Vagina (tissue), 2 donors: ENCODE results near the gene WFIKKN1. TPM values are rescaled to one million over a fixed set of nuclear protein-coding genes. Genes with fewer than 3 reads are reported as not detected.

Experiments
- DNase-seq, 2 donors: peaks; one replicate each; pipeline ENCODE4 v3.0.0-alpha.2; 2017; ENCODE audit errors: extremely low spot score in 2 of 2
- H3K27ac ChIP-seq: fragments of 200-600 bp; sonication (generic); one replicate; pipeline ENCODE4 v1.5.1; 2019
- H3K27me3 ChIP-seq: fragments of 200-600 bp; sonication (generic); one replicate; pipeline ENCODE4 v1.5.1; 2019
- H3K36me3 ChIP-seq, 2 donors: fragments of 200-600 bp; sonication (generic); one replicate each; pipeline ENCODE4 v1.5.1; 2017 to 2019
- H3K4me1 ChIP-seq: fragments of 200-600 bp; sonication (generic); one replicate; pipeline ENCODE4 v1.5.1; 2019
- H3K4me3 ChIP-seq, 2 donors: fragments of 200-600 bp; sonication (generic); 1 replicate in 1 of 2; 2 replicates in 1 of 2; pipeline ENCODE4 v1.5.1; 2016 to 2019
- H3K9me3 ChIP-seq: fragments of 200-600 bp; sonication (generic); one replicate; pipeline ENCODE4 v1.5.1; 2019
- CTCF ChIP-seq, 3 experiments: fragments of 450-650 bp in 2 of 3; fragments of 200-600 bp in 1 of 3; sonication (generic) in 1 of 3; IDR thresholded peaks; one replicate each; pipeline ENCODE4 v1.5.1; 2017 to 2019; ENCODE audit warnings: antibody characterized with exemption in 3 of 3, mild to moderate bottlenecking in 2 of 3, moderate library complexity in 2 of 3
- POLR2A ChIP-seq, 2 donors: fragments of 450-650 bp; IDR thresholded peaks; one replicate each; pipeline ENCODE4 v1.6.1; 2017; ENCODE audit warnings: antibody characterized with exemption in 2 of 2, mild to moderate bottlenecking in 2 of 2, moderate library complexity in 2 of 2
- POLR2AphosphoS5 ChIP-seq, 2 donors: sonication (generic); formaldehyde crosslinking; IDR thresholded peaks; one replicate each; pipeline ENCODE4 v1.9.0; 2017; ENCODE audit warnings: antibody characterized with exemption in 2 of 2, mild to moderate bottlenecking in 2 of 2, low read depth in 1 of 2; ENCODE audit not compliant: insufficient read depth in 1 of 2
- intact Hi-C: fragments of 100-400 bp; cut with DNase I; formaldehyde crosslinking; loops from one replicate; pipeline ENCODE4 v1.15.1; 2023
- total RNA-seq: library from RNA; depleted of rRNA; stranded (reverse); fragments of >200 nt; gene quantifications from one replicate; pipeline ENCODE4 v1.2.3, GENCODE V29; 2016

WFIKKN1 gene
- total RNA-seq, 1 donor from 2014 or later = 3.2 TPM

GRCh38 chr16:681746-682427 lies 51.1 kb downstream of the WFIKKN1 start:
- Histone ChIP-seq H3K27me3 (no peaks in the 10 kb centered on the region), H3K4me1 (peaks cover 66% of the 10 kb centered on the region)

GRCh38 chr16:682493-683395 lies 52.0 kb downstream of the WFIKKN1 start:
- intact Hi-C loops = no loop called here
- Histone ChIP-seq H3K36me3 (peaks cover 0 to 29% of the 10 kb centered on the region in 2 donors), H3K4me1 (peaks cover 58% of the 10 kb centered on the region), H3K27me3 (no peaks in the 10 kb centered on the region), H3K9me3 (no peaks in the 10 kb centered on the region), H3K4me3 (peak overlapping the region in 1 of 2 donors; percentile 60), H3K27ac (no peak overlapping the region)
- DNase-seq = no peak
- TF ChIP-seq CTCF (IDR thresholded peaks at IDR 0.05) (no peak), POLR2A (IDR thresholded peaks at IDR 0.05) (no peak), POLR2AphosphoS5 (IDR thresholded peaks at IDR 0.05; ENCODE audit: insufficient read depth in 1 of 2, low read depth in 1 of 2) (no peak)

More at GRCh38 chr16:681746-682427, 51.1 kb downstream of the WFIKKN1 start:
- TF ChIP-seq POLR2AphosphoS5 (IDR thresholded peaks at IDR 0.05; ENCODE audit: insufficient read depth in 1 of 2, low read depth in 1 of 2) = no peak
- no peak for TF ChIP-seq POLR2A (IDR thresholded peaks at IDR 0.05)
- TF ChIP-seq CTCF (IDR thresholded peaks at IDR 0.05) = no peak
- no peak overlapping the region for H3K27ac ChIP-seq
- intact Hi-C loops = no loop called here
- no peaks in the 10 kb centered on the region for H3K9me3 ChIP-seq
- H3K4me3 ChIP-seq = peak overlapping the region in 1 of 2 donors; percentile 83
- DNase-seq = no peak
- peaks cover 0 to 26% of the 10 kb centered on the region in 2 donors for H3K36me3 ChIP-seq

- Histone ChIP-seq H3K4me1 (peaks cover 59% of the 10 kb centered on the region), H3K9me3 (no peaks in the 10 kb centered on the region), H3K36me3 (peaks cover 0 to 29% of the 10 kb centered on the region in 2 donors), H3K27me3 (no peaks in the 10 kb centered on the region), H3K4me3 (peak overlapping the region; percentile 60 to 92), H3K27ac (peak overlapping the region; percentile 40)
- intact Hi-C loops = no loop called here
- no peak for DNase-seq
- no peak for TF ChIP-seq POLR2A (IDR thresholded peaks at IDR 0.05)
- TF ChIP-seq CTCF (IDR thresholded peaks at IDR 0.05) = no peak
- TF ChIP-seq POLR2AphosphoS5 (IDR thresholded peaks at IDR 0.05; ENCODE audit: insufficient read depth in 1 of 2, low read depth in 1 of 2) = no peak
Observed at GRCh38 chr16:683396-684070, 52.7 kb downstream of the WFIKKN1 start.

Other genes with a start within 250 kb of the WFIKKN1 start
- 38.3 TPM for gene PGAP6, start 249.0 kb upstream of the WFIKKN1 start, total RNA-seq
- gene NME4, start 233.8 kb upstream of the WFIKKN1 start, total RNA-seq = 88.6 TPM
- 17.9 TPM for gene DECR2, start 229.1 kb upstream of the WFIKKN1 start, total RNA-seq
- gene RAB11FIP3, start 205.3 kb upstream of the WFIKKN1 start, total RNA-seq = 36.6 TPM
- 38.3 TPM for gene CAPN15, start 103.3 kb upstream of the WFIKKN1 start, total RNA-seq
- gene PRR35, start 70.6 kb upstream of the WFIKKN1 start, total RNA-seq = not detected
- 0.74 TPM for gene NHLRC4, start 64.0 kb upstream of the WFIKKN1 start, total RNA-seq
- 26.0 TPM for gene PIGQ, start 61.0 kb upstream of the WFIKKN1 start, total RNA-seq
- gene RAB40C, start 40.9 kb upstream of the WFIKKN1 start, total RNA-seq = 41.3 TPM
- gene METTL26, start 5.3 kb downstream of the WFIKKN1 start, total RNA-seq = 187 TPM
- gene MCRIP2, start 10.8 kb downstream of the WFIKKN1 start, total RNA-seq = 27.0 TPM
- gene WDR90, start 18.4 kb downstream of the WFIKKN1 start, total RNA-seq = 34.9 TPM
- gene RHOT2, start 37.1 kb downstream of the WFIKKN1 start, total RNA-seq = 91.1 TPM
- 1.7 TPM for gene RHBDL1, start 44.7 kb downstream of the WFIKKN1 start, total RNA-seq
- 124 TPM for gene STUB1, start 49.4 kb downstream of the WFIKKN1 start, total RNA-seq
- gene JMJD8, start 53.3 kb downstream of the WFIKKN1 start, total RNA-seq = 62.9 TPM
- 12.3 TPM for gene WDR24, start 59.4 kb downstream of the WFIKKN1 start, total RNA-seq
- gene FBXL16, start 74.8 kb downstream of the WFIKKN1 start, total RNA-seq = 4.4 TPM
- gene METRN, start 84.1 kb downstream of the WFIKKN1 start, total RNA-seq = 32.2 TPM
- gene ANTKMT, start 90.2 kb downstream of the WFIKKN1 start, total RNA-seq = 26.0 TPM
- gene CCDC78, start 95.5 kb downstream of the WFIKKN1 start, total RNA-seq = 7.6 TPM
- gene HAGHL, start 96.1 kb downstream of the WFIKKN1 start, total RNA-seq = 5.2 TPM
- gene CIAO3, start 110.0 kb downstream of the WFIKKN1 start, total RNA-seq = 32.7 TPM
- not detected for gene MSLN, start 129.7 kb downstream of the WFIKKN1 start, total RNA-seq
- gene RPUSD1, start 157.4 kb downstream of the WFIKKN1 start, total RNA-seq = 17.2 TPM
- 4.9 TPM for gene CHTF18, start 157.6 kb downstream of the WFIKKN1 start, total RNA-seq
- not detected for gene GNG13, start 169.7 kb downstream of the WFIKKN1 start, total RNA-seq